SIG-M5 treated with dmso at 0.1 percent for 504 hours (cell line): ENCODE data around the gene FAM13A.
A peak's percentile ranks its signal among the peaks of the same experiment; 100 is the strongest.
"Not testable (repeated sequence)": the region's sequence is repeated elsewhere in the genome, so short reads cannot be mapped to it uniquely, and the experiment has no call there.

Experiments
- DNase-seq: peaks from one replicate; lab custom pipeline; 2025; ENCODE audit not compliant: unreplicated experiment; lab: John Stamatoyannopoulos, UW

FAM13A gene

DNA sequence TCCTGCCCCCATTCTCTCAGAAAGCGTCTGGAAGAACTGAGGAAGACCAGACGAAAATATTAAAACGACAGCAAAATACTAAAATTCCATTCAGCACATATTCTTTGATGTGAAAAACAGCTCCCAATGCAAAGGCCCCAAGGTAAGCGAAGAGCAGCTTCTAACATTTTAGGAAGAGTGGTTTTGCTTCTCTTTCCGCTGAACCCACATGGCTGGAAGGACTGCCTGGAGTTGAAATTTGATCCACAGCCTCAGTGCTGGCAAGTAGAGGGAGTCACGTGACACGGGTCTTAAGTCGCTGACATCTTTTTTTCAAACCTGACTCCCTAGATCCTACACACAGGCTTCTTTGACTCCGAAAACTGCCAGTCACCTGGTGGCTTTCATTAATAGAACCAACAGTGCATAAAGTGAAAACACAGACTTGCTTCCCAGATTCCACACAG lies at the start of gene FAM13A:
Gene FAM13A (minus strand): TSS at position 233 of the 446 bp plus-strand sequence. CDS start 221 bp downstream, at position 12.
- peak; percentile 54 for DNase-seq

GRCh38 chr4:89105726-89106125 lies 48.7 kb upstream of the FAM13A start:
- DNase-seq, result no peak

DNA sequence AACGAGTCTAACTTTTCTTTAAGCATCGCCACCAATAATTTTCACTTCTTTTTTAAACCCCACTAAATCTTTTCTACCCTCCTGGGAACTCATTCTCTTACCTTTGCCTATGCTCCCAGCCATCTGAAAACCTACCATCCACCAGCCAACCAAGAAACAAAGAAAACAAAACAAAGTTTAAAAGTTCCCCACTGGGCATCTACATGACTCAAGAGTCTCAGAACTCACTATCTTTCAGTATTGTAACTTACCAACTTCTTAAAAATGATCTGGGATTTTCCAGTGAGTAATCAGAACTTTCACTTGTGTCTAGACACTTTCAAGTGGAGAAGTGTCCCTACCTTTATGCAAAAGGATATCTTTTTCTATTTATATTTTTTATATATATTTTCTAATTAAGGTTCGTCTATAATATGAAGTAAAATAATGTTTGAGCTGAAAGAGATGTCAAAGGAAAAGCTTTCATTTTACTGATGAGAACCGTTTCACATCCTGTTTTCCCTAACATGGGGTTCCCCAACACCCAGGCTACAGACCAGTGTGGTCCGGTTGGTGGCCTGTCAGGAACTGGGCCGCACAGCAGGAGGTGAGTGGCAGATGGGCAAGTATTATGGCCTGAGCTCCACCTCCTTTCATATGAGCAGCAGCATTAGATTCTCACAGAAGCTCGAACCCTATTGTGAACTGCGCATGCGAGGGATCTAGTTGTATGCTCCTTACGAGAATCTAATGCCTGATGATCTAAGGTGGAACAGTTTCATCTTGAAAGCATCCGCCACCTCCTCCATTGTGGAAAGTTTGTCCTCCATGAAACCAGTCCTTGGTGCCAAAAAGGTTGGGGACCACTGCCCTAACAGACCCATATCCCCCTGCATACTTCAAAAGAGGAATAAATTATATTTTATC lies 44.5 kb upstream of the FAM13A start:
- no peak for DNase-seq

DNA sequence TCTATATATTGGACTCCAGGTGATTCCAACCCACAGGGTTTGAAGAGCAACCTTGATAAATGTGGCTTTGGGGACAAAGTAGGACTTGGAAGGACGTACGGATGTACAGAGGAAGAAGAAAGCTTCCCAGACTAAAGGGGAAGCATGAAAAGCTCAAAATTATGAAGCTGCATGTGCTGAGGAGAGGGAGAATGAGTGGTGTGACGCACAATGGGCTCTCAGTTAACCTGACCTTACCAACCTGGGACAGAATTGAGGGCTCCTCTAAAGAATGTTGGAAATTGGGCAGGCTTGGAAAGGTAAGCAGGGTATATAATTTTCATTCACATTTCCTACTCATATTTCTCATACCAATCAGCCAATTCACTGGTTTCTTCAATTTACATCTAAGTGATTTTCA lies 43.9 kb upstream of the FAM13A start:
- no peak for DNase-seq

DNA sequence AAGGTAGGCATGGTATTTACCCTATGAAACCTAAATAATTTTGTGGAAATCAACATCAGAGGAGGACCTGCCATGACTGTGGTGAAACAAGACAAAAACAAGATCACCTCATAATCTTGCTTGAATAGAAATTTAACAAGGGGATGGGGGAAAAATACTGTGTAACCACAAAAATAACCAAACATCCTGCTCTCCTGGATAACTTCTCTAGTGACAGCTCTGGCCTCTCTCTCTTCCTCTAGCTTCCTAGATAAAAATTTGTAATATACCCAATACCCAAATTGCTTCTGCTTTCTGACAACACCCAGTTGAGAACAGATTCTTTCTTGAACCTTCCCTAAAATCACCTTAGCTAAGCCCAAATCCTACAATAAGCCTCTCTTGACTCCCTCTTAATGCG lies 42.5 kb upstream of the FAM13A start:
- no peak for DNase-seq

- peak; percentile 16 for DNase-seq
Observed at GRCh38 chr4:89099034-89099433, 42.0 kb upstream of the FAM13A start.

- DNase-seq, result no peak
Observed at GRCh38 chr4:89078300-89078699, 21.3 kb upstream of the FAM13A start.

GRCh38 chr4:89077761-89078160 lies 20.8 kb upstream of the FAM13A start:
- no peak for DNase-seq

DNA sequence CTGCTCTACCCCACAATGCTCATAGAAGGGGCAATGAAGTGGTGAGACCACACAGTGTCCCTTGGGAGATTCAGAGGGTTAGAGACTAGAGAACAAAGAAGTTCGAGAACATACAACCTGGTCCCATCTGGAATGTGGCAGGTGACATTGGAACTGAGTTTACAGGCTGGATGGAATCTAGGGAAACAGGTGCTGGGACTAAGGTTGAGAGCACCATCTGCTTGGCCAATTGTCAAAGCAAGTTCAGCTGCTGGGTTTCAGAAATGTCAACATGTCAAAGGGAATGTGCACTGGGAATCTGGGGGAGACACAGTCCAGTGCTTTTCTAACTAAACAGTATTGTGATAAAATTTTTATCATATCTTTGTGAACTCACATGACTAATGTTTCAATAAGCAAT lies 15.9 kb upstream of the FAM13A start:
- DNase-seq, result no peak

DNA sequence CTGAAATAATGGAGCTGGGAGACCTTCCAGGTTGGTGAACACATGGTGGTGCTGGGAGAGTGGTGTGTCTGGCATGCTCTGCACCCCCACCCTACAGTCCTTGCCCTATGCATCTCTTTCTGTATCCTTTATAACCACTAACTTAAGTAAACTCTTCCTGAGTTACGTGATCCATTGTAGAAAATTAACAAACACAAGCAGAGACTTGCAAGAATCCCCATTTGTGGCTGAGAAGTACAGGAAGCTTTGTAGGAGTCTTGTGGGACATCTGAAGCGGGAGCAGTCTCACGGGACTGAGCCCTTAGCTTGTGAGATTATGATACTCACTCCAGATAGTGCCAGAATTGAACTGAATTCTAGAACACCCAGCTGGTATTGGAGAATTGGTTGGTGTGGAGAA lies 14.3 kb upstream of the FAM13A start:
- no peak for DNase-seq

GRCh38 chr4:89070041-89070440 lies 13.1 kb upstream of the FAM13A start:
- DNase-seq, result no peak

DNA sequence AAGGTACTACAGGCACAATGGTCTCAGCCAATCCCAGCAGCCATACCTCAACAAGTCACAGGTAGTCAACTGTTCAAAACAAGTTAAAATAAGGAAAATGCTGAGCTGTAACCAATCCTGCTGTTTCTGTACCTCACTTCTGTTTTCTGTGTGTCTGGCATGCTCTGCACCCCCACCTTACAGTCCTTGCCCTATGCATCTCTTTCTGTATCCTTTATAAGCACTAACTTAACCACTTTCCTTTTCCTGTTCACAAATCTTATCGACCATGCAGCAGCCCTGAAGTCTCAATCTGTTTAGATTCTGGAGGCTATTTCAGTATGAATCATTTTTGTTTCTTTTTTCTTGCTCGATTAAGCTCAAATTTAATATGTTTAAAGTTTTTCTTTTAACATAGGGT lies 12.5 kb upstream of the FAM13A start:
- no peak for DNase-seq

- DNase-seq, result no peak
Observed at GRCh38 chr4:89067417-89067816, 10.4 kb upstream of the FAM13A start.

- no peak for DNase-seq
Observed at GRCh38 chr4:89064848-89065247, 7.9 kb upstream of the FAM13A start.

- not testable (repeated sequence) for DNase-seq
Observed at GRCh38 chr4:89057844-89058243, 859 bp upstream of the FAM13A start.

DNA sequence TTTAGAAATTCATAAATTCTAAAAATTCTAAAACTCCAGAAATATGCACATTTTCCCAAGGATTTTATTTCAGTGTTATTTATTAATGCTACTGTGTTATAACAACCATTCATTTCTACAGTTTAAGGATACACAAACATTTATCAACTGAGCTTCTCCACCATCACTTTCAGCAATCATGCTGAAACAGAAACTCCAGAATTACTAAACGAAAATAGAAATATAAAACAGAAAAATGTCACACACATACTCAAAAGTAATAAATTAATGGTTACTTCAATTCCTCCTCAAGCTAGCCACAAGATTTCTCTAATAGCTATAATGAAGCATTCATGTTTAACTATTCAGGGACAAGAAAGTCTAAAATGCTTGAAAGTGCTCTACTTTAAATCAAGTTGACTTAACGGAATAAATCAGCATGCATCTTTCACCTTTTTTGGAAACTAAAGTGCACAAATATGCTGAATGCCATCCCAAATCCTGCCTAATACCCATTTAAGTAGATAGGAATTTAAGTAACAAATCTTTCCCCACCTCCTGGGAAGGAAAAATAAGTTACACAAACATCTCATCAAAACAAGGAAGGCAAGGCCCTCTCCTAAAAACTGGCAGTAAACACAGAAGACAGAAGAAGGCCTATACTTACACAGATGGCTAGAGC lies 563 bp downstream of the FAM13A start:
- no peak for DNase-seq

DNA sequence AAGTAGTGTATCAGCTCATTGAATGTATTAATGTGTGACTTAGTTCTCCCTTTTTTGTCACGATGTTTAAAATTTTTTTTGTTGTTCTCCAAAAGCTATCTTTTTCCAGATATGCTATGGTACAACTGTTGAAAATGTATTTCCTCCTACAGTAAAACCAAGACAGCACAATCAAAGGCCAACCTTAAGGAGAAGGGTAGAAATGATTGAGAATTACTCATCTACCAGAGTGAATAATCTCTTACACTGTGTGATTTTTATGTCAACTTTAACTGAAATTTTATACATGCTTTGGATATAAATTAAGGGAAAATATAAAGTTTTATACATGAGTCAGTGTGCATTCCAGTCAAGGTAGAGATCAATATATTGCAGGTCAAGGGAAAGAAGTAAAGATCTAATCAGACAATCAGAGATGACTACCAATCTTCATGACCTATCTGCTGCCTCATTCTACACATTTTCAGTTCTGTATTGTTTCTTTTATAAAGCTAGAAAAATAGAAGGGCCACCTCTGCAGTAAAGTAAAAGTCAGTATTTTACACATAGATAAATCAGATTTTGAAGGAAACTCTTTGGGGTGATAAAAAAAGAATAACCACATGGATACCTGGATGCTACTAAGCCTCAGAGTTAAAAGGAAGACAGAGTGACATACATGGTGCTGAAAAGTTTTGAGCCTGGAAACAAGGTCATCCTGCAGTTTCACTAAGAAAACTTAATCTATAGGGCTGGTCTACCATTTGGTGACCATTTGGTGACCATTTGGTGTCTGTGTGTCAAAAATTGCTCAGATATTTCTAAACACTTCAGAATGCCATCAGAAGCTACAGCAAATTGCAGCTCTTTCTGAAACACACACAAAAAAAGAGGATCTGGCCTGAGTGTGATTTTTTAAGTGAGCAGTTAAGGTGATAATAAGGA lies 1.6 kb downstream of the FAM13A start:
- DNase-seq, result no peak

- DNase-seq, result no peak
Observed at GRCh38 chr4:89054627-89055026, 2.4 kb downstream of the FAM13A start.

DNA sequence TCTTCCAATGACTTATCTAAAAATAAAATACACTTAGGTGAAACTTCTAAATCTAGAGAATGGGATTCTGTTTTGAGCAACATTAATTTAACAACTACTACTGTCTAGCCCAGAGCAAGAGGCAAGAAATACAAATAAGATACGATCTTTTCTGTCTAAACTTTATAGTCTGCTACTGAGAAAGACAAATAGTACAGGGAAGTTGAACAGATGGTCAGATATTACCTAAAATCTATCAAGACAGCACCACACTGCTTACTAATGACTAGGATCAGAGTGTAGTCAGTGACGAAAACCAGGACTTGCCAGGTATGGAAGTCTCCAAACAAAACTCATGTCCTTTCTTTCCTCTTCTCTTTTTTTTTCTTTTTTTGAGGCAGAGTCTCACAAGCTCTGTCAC lies 7.1 kb downstream of the FAM13A start:
- DNase-seq, result no peak

DNA sequence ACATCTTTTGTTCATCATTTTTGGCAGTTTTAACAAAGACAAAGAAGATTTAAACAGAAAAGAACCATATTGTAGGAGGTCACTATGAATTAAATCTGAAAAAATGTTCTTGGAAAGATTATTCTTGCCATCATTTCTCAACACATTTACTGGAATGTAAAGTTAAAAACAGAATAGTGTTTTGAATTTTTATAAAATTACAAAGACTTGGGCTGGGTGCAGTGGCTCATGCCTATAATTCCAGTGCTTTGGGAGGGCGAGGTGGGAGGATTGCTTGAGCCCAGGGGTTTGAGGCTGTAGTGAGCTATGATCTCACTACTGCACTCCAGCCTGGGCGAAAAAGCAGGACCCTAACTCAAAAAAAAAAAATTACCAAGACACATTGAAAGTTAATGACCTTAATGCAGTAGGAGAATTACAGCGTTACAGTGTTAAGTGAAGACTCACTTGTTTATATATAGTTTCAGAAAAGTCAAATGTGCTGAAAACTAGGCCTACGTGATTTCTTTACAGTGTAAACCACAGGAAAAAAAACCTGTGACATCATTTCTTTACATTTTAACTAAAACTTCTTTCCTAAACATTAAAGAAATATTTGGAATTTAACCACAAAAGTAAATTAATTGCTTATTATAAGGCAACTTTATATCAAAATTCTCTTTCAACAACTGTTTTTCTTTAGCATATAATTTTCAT lies 7.9 kb downstream of the FAM13A start:
- no peak for DNase-seq
